ENCODE data around the gene ACTA2.

DNA sequence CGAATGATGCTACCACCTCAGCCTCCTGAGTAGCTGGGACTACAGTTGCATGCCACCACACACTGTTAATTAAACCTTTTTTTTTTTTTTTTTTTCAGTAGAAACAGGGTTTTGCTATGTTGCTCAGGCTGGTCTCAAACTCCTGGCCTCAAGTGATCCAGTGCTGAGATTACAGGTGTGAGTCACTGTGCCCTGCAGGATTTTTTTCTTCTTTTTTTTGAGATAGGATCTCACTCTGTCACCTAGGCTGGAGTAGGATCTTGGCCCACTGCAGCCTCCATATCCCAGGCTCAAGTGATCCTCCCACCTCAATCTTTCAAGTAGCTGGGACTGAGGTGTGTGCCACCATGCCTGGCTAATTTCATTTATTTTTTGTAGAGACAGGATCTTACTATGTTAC lies 6.4 kb downstream of the ACTA2 start:
- TF ChIP-seq, protein P1, sequence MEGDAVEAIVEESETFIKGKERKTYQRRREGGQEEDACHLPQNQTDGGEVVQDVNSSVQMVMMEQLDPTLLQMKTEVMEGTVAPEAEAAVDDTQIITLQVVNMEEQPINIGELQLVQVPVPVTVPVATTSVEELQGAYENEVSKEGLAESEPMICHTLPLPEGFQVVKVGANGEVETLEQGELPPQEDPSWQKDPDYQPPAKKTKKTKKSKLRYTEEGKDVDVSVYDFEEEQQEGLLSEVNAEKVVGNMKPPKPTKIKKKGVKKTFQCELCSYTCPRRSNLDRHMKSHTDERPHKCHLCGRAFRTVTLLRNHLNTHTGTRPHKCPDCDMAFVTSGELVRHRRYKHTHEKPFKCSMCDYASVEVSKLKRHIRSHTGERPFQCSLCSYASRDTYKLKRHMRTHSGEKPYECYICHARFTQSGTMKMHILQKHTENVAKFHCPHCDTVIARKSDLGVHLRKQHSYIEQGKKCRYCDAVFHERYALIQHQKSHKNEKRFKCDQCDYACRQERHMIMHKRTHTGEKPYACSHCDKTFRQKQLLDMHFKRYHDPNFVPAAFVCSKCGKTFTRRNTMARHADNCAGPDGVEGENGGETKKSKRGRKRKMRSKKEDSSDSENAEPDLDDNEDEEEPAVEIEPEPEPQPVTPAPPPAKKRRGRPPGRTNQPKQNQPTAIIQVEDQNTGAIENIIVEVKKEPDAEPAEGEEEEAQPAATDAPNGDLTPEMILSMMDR (IDR thresholded peaks at IDR 0.05) = no peak
- no peak for TF ChIP-seq EP300 (IDR thresholded peaks at IDR 0.05)
